ENCODE results near the gene SCYL1.
"Not testable (repeated sequence)": the region's sequence is repeated elsewhere in the genome, so short reads cannot be mapped to it uniquely, and the experiment has no call there.

SCYL1 gene

DNA sequence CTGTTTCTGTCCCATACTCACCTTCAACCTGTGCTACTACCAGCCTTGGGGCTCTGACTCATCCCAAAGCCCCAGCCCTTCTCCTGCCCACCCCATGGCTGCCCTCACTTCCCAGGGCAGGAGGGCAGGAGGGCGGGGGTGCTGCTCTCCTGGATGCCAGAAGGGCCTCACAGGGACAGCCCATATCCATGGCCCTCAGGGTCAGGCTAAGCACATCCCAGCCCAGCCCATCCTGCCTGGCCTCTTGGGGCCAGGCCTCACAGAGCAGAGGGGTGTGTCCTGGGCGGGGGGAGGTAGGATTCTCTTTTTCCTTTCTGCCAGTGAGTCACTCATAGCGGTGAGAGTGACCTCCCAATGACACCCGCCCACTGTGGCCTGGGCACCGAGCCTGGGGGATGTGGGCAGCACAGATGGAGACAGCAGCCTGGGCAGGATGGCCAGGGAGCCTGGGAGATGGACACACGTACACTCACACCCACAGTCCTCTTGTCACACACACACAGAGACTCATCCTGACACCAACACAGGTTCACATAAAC is 30.9 kb downstream of the SCYL1 start:
- DNase-seq: no peak

DNA sequence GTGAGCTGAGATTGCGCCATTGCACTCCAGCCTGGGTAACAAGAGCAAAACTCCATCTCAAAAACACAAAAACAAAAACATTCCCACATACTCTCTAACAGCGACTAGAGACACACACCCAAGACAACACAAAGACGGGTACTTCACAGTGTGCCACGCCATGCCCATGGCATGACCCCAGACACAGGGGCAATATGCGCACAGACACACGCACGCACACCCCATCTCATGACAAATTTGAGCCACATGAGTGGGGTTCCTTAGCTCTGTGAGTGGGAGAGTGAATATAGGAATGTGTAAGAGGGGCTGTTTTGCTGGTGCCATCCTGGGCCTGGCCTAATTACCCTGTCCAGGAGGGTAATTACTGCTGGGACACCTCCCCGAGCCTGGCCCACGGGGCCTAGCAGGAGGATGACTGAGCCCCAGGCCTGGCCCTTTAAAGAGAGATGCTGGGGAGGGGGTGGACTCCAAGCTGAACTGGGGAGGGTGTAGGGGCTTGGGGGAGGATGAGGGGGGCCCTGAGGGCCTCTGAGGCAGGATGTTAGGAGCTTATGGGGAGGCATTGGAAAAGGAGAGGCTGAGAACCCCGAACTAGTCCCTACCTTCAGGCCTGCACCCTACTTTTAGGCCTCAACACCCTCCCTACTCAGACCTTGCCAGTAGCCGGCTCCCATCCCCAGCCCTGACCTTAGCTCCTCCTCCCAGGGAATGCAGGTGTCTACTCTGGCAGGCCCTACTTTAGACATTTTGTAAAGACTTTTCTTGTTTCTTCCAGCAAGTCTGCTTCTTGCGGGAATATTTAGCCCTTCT is 31.8 kb downstream of the SCYL1 start:
- no peak for DNase-seq

DNA sequence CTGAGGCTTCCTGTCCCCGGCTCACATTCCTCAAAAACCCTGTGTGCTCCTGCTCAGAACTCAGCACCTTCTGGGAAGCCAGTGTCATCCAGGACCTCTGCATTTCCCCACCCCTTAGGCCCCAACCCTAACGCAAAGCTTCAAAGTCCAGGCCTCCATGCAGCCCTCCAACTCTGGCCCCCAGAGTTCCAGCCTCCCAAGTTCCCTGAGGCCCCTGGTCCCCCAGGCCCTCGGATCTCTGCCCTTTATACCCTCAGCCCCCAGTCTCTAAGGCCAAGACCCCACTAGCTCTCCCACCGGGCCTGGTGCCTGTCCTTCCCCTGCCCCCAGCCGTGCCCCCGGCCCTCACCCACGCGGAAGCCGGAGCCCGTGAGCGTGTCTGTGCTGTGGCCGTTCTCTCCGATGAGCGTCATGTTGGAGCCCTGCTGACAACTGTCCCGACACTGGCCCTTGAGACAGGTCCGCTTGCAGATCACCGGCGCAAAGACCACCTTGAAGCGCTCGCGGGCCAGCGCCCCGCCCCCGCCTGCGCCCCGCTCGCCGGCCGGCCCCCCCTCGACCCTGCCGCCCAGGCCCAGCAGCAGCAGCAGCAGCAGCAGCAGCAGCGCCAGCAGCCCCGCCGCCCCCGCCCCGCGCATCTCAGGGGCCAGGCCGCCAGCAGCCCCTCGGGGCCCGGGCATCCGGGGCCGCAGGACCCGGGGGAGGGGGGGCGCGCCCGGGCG is 32.6 kb downstream of the SCYL1 start:
- DNase-seq: no peak

DNA sequence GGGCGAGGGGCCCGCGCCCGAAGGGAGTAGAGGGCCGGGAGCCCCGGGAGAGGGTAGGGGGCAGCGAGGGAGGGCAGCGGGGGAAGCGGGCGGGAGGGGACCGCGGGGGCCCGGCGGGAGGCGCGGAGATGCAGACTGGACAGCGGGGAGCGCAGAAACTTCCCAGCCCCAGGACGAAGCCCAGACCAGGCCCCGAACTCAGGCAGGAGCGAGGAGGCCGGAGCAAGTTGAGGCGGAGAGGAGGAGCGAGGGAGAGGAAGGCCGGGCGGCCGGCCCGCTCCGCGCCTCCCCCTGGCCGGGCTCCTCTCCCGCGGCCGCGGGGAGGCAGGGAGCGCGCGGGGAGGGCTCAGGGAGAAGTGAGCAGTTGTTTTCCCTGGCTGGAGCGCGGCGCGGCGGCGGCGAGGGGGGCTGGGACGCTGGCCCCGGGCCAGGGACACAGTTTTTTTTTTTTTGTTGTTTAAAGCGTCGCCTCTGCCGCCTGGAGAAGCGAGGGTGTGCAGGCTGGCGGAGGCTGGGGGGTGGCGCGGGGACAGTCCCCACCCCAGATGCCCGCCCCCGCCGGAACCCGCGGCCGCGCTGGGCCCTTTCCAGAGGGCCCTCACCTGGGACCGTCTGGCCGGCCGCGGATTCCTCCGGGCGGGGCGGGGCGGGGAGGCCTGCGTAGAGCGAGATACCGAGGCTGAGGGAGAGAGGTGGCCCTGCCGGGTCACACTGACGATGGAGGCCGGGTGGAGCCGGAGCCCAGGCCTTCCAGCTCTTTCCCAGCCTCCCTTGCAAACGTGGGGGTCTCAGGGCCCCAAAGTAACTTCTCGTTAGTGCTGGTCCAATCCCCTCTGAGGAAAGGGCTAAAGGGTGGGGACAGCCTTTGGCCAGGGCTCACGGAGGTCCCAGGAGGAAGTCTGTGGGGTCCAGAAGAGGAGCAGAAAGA is 33.4 kb downstream of the SCYL1 start, which contains the start of gene LTBP3:
Gene LTBP3, minus strand, starts transcription at position 358 of the 928 bp plus-strand sequence. CDS start 400 bp downstream, outside the sequence.
- peak; percentile 8 to 31 for DNase-seq

DNA sequence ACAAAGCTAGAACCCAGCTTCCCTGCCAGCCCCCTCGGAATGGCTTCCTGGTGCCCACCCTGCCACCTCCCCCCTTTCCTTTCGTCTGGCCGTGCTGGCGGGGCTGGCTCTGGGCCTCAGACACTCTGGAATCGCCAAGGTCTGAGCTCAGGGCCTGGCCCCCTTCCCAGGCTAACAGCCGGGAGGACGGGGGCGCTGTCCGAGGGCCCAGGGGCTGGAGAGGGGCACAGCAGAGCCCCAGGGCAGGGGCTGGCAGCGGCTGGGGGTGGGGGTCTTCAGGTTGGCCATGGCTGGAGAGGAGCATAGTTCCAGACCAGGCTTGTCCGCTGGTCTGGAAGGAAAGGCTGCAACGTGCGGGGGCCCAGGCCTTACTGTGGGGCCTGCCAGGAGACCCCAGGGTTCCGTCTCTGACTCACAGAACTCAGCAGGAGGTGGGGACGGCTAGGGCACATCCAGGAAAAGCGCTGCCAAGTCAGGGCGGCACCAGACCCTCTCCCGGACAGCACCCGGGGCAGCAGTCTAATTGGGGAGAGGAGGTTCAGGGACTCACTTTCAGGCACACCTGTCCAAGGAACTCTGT is 34.1 kb downstream of the SCYL1 start:
- DNase-seq: no peak

DNA sequence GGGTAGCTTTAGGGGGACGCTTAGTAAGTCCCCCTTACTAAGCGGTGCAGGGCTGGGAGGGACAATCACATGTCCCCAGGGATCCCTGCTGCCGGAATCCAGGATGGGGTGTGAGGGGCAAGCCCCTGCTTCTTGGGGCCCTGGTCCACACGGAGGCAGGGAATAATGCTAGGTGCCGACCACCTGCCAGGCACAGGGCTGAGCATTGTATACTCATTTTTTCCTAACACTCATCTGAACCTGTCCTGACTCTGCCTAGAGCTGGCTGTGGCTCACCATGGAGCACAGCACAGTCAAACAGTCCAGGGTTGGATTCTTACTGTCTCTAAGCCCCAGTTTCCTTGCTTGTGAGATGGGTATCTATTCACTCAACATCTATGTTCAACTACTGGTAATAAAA is 34.7 kb downstream of the SCYL1 start:
- DNase-seq: no peak

DNA sequence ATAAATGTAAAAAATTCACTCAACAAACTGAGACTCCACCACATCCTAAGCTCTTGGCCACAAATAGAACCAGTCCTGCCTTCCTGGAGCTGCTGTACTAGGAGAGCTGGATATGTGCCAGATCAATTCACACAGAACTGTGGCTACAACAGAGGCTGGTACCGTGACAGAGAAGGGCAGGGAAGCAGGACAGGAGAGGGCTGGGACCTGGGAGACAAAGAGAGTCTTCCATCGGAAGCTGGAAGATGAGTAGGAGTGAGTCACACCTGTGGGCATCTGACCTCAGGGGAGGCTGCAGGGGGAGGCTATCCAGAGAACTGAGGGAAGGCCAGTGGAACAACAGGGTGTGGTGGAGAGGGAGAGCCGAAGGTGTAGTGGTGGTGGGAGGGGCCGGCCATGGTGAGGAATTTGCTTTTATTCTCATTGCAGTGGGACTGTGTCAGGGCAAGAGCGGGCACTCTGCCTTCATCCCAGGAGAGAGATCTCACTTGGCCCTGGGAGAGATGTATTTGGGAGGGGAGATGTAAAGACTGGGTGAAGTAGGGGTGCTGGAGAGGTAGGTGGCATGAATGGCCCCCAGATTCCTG is 35.2 kb downstream of the SCYL1 start:
- no peak for DNase-seq

DNA sequence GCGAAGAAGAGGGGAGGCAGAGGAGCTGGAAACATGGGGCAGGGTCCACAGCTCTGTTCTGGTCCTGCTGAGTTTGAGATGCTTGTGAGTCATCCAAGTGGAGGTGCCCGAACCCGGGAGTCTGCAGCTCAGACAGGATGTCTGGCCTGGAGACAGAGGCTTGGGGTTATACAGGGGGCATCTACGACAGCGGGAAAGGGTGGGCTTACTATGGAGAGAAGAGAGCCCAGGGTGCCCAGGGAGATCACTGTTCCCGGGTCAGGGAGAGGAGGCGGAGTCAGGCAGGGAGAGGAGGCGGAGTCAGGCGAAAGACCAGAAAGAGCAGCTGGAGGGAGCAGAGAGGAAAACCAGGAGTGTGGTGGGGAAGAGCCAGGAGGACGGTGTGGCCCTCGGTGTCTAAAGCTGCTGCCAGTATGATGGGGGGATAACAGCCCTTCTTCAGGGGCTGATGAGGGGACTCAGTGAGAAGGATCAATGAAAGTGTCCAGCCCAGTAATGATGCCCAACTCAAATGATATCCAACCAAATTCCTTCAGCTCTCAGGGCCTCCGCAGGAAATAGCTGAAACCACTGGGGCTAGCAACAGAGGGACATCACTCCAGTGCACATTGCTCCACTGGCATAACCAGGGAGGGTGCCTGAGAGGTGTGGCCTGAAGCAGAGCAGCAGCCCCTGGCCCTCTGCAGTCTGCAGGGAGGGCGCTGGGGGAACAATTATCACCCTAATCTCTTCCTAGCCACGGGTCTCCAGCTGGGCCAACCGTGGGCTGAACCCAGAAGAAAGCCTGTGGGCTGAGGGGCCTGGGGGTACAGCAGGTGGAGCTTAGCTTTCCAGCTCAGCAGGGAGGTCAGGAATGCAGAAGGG is 35.9 kb downstream of the SCYL1 start:
- DNase-seq: no peak

DNA sequence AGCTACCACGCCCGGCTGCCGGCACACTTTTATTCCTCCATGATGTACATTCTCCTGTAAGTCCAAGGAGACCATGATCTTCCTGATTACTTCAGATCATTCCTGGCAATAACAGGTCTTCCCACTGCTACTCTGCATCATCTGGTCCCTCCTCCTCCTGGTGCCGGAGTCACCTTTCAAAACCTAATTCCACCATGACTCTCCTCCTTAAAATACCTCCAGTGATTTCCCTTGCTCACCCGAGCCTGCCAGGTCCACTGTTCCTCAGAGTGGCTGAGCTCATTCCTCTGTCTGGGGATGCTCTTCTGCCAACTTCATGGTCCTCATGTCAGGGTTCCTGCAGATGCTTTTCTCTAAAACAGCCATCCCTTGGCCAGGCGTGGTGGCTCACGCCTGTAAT is 37.1 kb downstream of the SCYL1 start:
- DNase-seq: no peak

DNA sequence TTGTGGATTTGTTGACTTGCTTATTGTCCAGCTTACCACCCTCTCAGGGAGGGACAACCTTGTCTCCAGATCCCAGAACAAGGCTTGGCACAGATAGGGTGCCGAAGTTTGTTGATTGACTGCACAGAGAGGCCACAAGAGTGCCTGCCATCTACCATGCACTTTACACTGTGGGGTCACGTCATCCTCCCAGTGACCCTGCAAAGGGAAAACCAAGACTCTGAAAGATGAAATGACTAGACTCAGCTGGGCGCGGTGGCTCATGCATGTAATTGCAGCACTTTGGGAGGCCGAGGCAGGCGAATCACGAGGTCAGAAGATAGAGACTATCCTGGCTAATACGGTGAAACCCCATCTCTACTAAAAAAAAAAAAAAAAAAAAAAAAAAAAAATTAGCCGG is 37.9 kb downstream of the SCYL1 start:
- no peak for DNase-seq

DNA sequence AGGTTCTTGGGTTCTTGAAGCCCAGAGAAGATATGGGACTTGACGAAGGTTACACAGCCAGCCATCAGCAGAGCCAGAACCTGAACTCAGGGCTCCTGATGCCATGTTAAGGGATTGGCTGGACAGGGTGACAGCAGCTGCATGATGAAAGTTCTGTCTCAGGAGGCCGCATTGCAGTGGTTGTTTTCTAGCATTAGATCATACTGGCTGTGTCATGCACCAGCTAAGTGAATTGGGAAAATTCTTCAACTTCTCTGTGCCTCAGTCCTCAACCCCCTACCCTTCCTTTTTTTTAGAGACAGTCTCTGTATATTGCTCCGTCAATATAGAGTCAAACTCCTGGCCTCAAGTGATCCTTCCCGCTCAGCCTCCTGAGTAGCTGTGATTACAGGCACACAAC is 38.7 kb downstream of the SCYL1 start:
- DNase-seq: no peak

DNA sequence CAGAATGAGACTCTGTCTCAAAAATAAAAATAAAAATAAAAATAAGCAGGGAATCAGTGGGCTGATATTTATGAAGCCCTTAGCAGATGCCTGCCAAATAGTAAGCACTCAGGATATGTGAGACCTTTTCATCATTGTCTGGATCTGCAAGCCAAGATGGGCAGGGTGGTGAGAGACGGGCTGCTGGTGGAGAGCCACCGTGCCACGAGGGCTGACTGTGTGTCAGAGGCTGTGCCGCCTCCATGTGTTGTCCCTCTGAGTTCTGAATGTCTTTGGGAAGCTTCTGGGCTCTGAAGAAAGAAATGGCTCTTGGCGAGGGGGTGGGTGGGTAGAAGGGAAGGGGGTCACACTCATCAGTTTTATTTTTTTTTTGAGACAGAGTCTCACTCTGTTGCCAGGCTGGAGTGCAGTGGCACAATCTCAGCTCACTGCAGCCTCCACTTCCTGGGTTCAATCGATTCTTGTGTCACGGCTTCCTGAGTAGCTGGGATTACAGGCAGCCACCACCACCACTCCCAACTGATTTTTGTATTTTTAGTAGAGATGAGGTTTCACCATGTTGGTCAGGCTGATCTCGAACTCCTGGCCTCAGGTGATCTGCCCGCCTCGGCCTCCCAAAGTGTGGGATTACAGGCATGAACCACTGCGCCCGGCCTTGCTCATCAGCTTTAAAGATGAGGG is 40.1 kb downstream of the SCYL1 start:
- not testable (repeated sequence) for DNase-seq

DNA sequence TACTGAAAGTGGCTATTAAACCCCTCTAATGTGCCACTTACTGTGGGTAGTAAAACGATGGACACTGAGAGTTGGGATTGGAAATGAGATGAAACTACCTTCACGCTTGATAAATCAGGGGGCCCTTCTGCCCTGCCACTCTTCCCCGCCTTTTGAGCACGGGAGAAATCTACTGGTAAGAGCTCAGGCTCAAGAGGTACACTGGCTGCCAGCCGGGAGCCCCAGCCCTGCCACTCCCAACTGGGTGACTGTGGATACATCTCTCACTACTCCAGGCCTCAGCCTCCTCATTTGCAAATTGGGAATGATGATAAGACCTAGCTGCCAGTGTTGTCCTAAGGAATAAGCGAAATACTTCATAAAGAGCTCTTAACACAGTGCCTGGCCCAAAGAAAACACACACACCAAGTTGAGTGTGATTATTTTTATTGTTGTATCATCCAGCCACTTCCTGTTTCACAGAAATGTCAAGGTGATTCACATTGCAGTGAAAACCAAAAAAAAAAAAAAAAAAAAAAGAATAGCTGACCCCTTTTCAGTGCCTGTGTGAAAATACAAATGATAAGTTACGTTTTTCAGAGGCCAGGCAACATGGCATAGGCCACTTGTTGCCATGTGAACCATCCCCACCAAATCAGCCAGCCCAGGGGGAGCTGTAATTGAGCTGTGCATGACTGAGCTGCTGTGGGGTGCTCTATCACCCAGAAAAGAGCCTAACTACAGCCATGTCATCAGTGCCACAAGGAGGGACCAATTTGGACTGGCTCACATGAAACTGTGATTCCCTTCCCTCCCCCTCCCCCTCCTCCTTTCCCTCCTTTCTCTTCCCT is 41.0 kb downstream of the SCYL1 start:
- DNase-seq: peak; percentile 22 to 59

DNA sequence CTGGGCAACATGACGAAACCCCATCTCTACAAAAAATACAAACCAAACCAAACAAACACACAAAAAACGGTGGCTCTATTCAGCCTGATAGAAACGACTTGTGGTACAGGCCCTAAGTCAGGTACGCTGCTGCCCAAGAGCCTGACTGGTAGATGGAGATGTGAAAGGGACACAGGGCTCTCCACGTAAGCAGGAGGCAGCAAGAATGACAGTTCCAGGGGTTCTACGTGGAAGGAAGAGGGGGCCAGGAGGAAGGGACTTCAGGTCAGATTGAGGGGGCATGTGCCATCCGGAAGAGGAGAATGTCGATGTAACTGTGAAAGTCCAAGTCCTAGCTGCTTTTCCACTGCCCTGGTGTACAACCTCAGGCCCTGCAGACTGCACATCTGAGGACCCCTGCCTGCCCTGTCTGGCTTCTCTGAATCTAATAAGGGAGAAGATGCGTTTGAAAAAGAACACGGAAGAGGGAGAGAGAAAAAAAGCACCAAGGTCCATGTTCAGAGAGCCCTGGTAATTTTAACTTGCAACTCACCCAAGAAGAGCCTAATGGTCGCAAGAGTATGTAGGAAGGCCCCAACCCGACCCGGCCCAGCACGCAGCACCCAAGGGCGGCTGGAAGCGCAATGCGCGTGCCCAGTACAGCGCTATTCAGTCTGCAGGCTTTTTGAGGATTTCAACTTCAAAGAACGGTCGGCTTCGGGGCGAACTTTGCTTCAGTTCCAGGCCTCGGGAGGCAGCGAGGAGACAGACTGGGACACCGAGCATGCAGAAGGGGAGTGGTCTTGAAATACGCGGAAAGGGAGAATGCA is 44.5 kb downstream of the SCYL1 start:
- DNase-seq: no peak

DNA sequence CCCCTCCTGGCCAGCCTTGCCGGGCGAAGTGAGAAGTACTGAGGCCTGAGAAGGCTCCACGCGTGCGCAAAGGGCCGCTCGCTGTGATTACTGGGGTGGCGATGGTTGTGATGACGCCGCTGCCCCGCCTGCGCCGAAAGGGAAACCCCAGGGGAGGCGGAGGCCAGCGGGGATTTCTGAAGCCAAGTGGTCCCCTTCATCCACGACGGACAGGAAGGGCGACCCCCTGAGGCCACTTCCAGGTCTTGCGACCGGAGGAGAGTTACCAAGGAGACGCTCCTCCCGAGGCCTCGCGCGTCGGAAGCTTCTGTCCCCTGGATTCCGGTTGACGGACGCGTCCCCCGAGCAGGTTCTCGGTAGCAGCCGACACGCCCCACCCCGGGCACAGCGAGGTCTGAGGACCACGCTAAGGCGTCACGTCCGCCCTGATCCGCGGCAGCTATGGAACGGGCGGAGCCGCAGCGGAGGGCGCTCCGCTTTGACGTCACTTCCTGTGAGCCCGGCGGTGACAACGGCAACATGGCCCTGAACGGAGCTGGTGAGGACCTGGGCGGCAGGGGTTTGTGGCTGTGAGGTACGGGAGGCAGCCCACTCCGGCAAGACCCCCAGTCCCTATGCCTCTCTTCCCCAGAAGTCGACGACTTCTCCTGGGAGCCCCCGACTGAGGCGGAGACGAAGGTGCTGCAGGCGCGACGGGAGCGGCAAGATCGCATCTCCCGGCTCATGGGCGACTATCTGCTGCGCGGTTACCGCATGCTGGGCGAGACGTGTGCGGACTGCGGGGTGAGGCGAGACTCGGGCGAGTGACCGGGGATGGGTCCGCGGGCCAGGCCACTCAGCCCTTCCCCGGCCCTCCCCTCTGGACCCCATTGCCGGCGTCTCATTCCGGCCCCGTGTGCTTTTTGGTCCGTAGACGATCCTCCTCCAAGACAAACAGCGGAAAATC is 45.4 kb downstream of the SCYL1 start, which contains the start of gene ZNRD2:
Gene ZNRD2, plus strand, starts transcription at position 505 of the 946 bp plus-strand sequence. Its CDS starts 15 bp downstream, at position 520.
- DNase-seq: peak; percentile 90 to 93

DNA sequence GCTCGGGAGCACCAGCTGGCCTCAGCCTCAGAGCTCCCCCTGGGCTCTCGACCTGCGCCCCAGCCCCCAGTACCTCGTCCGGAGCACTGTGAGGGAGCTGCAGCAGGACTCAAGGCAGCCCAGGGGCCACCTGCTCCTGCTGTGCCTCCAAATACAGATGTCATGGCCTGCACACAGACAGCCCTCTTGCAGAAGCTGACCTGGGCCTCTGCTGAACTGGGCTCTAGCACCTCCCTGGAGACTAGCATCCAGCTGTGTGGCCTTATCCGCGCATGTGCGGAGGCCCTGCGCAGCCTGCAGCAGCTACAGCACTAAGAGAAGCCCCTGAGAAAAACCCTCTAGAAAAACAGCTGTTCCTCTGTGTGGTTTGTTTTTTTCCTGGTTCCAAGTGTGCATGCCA is 46.5 kb downstream of the SCYL1 start:
- no peak for DNase-seq

DNA sequence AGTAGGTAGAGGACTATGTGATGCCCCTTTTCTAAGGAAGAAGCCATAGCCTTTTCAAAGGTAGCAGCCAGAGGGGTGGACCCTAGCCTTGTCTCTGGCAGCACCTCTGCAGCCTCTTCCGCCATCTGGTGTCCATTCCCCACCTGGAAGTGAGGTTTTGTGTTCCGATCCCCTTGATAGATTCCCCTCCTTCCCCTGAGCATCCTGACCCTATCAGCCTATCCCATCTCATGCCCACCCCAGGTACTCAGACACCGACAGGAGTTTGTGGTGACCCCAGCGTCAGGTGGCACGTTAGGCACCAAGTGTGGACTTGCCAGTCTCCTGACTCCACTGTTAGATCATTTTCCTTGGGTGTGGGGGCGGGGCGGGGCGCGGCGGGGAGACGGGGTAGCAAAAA is 47.1 kb downstream of the SCYL1 start:
- DNase-seq: no peak
